K562 (cell line): ENCODE measurements around the gene RTBDN. TPM values are rescaled to one million over a fixed set of nuclear protein-coding genes. Genes with fewer than 3 reads are reported as not detected.

Source experiments
- CHD2 ChIP-seq: IDR thresholded peaks from 2 replicates; pipeline ENCODE4 v1.6.1; 2011; ENCODE audit warnings: low read depth, low read length
- GABPB1 ChIP-seq: sonication (generic); formaldehyde crosslinking; IDR thresholded peaks from 2 replicates; pipeline ENCODE4 v1.8.0; 2022; ENCODE audit warnings: mild to moderate bottlenecking, missing genetic modification reagents
- GMEB1 ChIP-seq: fragments of 250-450 bp; sonication (Bioruptor Pico); IDR thresholded peaks from 2 replicates; pipeline ENCODE4 v1.4.0; 2020; ENCODE audit warnings: mild to moderate bottlenecking
- HDAC1 ChIP-seq, 2 experiments: fragments of 450-650 bp; IDR thresholded peaks; 2 replicates each; pipeline ENCODE4 v1.6.1; 2016 to 2017; ENCODE audit warnings: inconsistent platforms in 1 of 2, mild to moderate bottlenecking in 1 of 2, moderate library complexity in 1 of 2
- HDAC2 ChIP-seq: fragments of 450-650 bp; IDR thresholded peaks from 2 replicates; pipeline ENCODE4 v1.6.1; 2016; ENCODE audit warnings: mild to moderate bottlenecking
- MTA3 ChIP-seq: fragments of 450-650 bp; formaldehyde crosslinking; IDR thresholded peaks from 2 replicates; pipeline ENCODE4 v1.6.1; 2017; ENCODE audit warnings: mild to moderate bottlenecking, borderline replicate concordance
- NFRKB ChIP-seq: fragments of 450-650 bp; IDR thresholded peaks from 2 replicates; pipeline ENCODE4 v1.6.1; 2016; ENCODE audit warnings: low read depth
- POLR2G ChIP-seq: fragments of 200-400 bp; formaldehyde crosslinking; IDR thresholded peaks from 2 replicates; pipeline ENCODE4 v1.6.1; 2017; ENCODE audit warnings: low read depth, mild to moderate bottlenecking, antibody characterized with exemption, low read length, moderate library complexity
- PRDM10 ChIP-seq: fragments of 450-650 bp; IDR thresholded peaks from 2 replicates; pipeline ENCODE4 v1.6.1; 2018; ENCODE audit not compliant: partially characterized antibody
- PYGO2 ChIP-seq: fragments of 450-650 bp; IDR thresholded peaks from 2 replicates; pipeline ENCODE4 v1.6.1; 2016; ENCODE audit warnings: mild to moderate bottlenecking, missing genetic modification characterization, moderate library complexity, missing compliant biosample characterization
- SLC30A9 ChIP-seq: fragments of 250-450 bp; sonication (Bioruptor Pico); IDR thresholded peaks from 2 replicates; pipeline ENCODE4 v1.8.0; 2022; ENCODE audit warnings: mild to moderate bottlenecking, moderate library complexity
- YY1 ChIP-seq, 3 experiments: IDR thresholded peaks; 2 replicates each; pipeline ENCODE4 v1.6.1; 2011; ENCODE audit warnings: low read length in 2 of 3, mild to moderate bottlenecking in 2 of 3, moderate library complexity in 2 of 3, borderline replicate concordance in 1 of 3, control low read depth in 1 of 3, low read depth in 1 of 3; ENCODE audit not compliant: insufficient read depth in 3 of 3, insufficient replicate concordance in 2 of 3, control insufficient read depth in 1 of 3, insufficient read length in 1 of 3; ENCODE audit errors: extremely low read depth in 1 of 3
- ZNF165 ChIP-seq: fragments of 250-450 bp; sonication (Bioruptor Pico); IDR thresholded peaks from 2 replicates; pipeline ENCODE4 v1.4.0; 2020; ENCODE audit warnings: borderline replicate concordance
- ZNF444 ChIP-seq: fragments of 250-450 bp; sonication (Bioruptor Pico); IDR thresholded peaks from 2 replicates; pipeline ENCODE4 v1.4.0; 2020; ENCODE audit warnings: mild to moderate bottlenecking, moderate library complexity
- ZNF75A ChIP-seq: fragments of 450-650 bp; formaldehyde crosslinking; IDR thresholded peaks from 2 replicates; pipeline ENCODE4 v1.4.0; 2020; ENCODE audit warnings: mild to moderate bottlenecking
- polyA plus RNA-seq, 8 experiments: library from polyadenylated mRNA; depleted of rRNA in 4 of 8; stranded (reverse) in 5 of 8; unstranded in 3 of 8; fragments of >200 nt; fragmentation: Nextera tagmentation in 2 of 8; fragmentation: Illumina TruSeq in 1 of 8; extraction: Ambion mirVana in 2 of 8; extraction: Trizol in 1 of 8; gene quantifications; 2 replicates each; pipeline versions ENCODE4 v1.2.1 to v1.2.3, GENCODE V29; 2011 to 2014; ENCODE audit warnings: inconsistent platforms in 1 of 8, missing spikeins in 1 of 8
- total RNA-seq, 7 experiments: library from RNA; depleted of rRNA in 6 of 7; stranded (reverse); fragments of >200 nt in 6 of 7; fragmentation: Illumina TruSeq in 2 of 7; extraction: Trizol in 2 of 7; gene quantifications; 2 replicates each; pipeline versions ENCODE4 v1.2.1 to v1.2.3, GENCODE V29; 2011 to 2021; ENCODE audit warnings: low replicate concordance in 1 of 7
- TF ChIP-seq, protein P1 (sequence below), 2 experiments: IDR thresholded peaks; 2 replicates each; pipeline ENCODE4 v1.6.1; 2011; ENCODE audit warnings: borderline replicate concordance in 1 of 2, control low read depth in 1 of 2, low read depth in 1 of 2, low read length in 1 of 2, mild to moderate bottlenecking in 1 of 2, mixed read lengths in 1 of 2, moderate library complexity in 1 of 2; ENCODE audit not compliant: insufficient read depth in 1 of 2, insufficient read length in 1 of 2, poor library complexity in 1 of 2, severe bottlenecking in 1 of 2; ENCODE audit errors: extremely low read depth in 1 of 2
- TF ChIP-seq, protein P2 (sequence below): sonication (generic); formaldehyde crosslinking; IDR thresholded peaks from 2 replicates; pipeline ENCODE4 v1.8.0; 2022; ENCODE audit warnings: mild to moderate bottlenecking, low read depth, missing genetic modification reagents

The RTBDN gene
- total and polyA plus RNA-seq, 9 of the 15 experiments (the other 6 are each of a cell fraction or from before 2014, with no cell fraction given): 0.20 to 2.3 (median 0.72) TPM; not detected in 1

- TF ChIP-seq, protein P1, sequence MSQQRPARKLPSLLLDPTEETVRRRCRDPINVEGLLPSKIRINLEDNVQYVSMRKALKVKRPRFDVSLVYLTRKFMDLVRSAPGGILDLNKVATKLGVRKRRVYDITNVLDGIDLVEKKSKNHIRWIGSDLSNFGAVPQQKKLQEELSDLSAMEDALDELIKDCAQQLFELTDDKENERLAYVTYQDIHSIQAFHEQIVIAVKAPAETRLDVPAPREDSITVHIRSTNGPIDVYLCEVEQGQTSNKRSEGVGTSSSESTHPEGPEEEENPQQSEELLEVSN (IDR thresholded peaks at IDR 0.05; ENCODE audit: borderline replicate concordance in 1 of 2, extremely low read depth in 1 of 2, insufficient read depth in 1 of 2, insufficient read length in 1 of 2, low read depth in 1 of 2, low read length in 1 of 2, poor library complexity in 1 of 2, severe bottlenecking in 1 of 2): peak; percentile 95 to 98
- TF ChIP-seq SLC30A9 (no peak), GABPB1 (CRISPR knock-in tag) (peak; percentile 88), ZNF165 (CRISPR knock-in tag) (no peak), PYGO2 (tag) (no peak), HDAC1 (IDR thresholded peaks at IDR 0.05) (peak in 1 of 2 experiments; percentile 98; a peak in 2 of 4 replicates), ZNF444 (no peak), YY1 (IDR thresholded peaks at IDR 0.05; ENCODE audit: borderline replicate concordance in 1 of 3, control insufficient read depth in 1 of 3, extremely low read depth in 1 of 3, insufficient read depth in 3 of 3, insufficient read length in 1 of 3, insufficient replicate concordance in 2 of 3, low read depth in 1 of 3, low read length in 2 of 3) (peak; percentile 61 to 95 (median 91)), MTA3 (peak; percentile 70), NFRKB (peak; percentile 56; the same call in 1 of the 2 replicates), CHD2 (0 out of 2 replicates have a peak, but pooled peaks have one; percentile 18), GMEB1 (CRISPR knock-in tag) (peak; percentile 100), POLR2G (peak; percentile 97), ZNF75A (CRISPR knock-in tag) (0 out of 2 replicates have a peak, but pooled peaks have one; percentile 40), HDAC2 (peak; percentile 41; the same call in 1 of the 2 replicates), PRDM10 (peak; percentile 98)
- TF ChIP-seq, protein P2, sequence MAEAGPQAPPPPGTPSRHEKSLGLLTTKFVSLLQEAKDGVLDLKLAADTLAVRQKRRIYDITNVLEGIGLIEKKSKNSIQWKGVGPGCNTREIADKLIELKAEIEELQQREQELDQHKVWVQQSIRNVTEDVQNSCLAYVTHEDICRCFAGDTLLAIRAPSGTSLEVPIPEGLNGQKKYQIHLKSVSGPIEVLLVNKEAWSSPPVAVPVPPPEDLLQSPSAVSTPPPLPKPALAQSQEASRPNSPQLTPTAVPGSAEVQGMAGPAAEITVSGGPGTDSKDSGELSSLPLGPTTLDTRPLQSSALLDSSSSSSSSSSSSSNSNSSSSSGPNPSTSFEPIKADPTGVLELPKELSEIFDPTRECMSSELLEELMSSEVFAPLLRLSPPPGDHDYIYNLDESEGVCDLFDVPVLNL (CRISPR knock-in tag): 0 out of 2 replicates have a peak, but pooled peaks have one; percentile 18
Measured at GRCh38 chr19:12806242-12807081, 27.9 kb downstream of the RTBDN start, which contains the start of gene RNASEH2A (continued).
